RPMI8226 (cell line): ENCODE results near the gene NOM1.
"Not testable (repeated sequence)": the region's sequence is repeated elsewhere in the genome, so short reads cannot be mapped to it uniquely, and the experiment has no call there.

ENCODE experiments used
- DNase-seq: peaks from one replicate; pipeline ENCODE4 v3.0.0-alpha.2; 2015

NOM1 gene

GRCh38 chr7:156949541-156950380, at the start of gene NOM1:
TSS of gene NOM1 (plus strand) at chr7:156949712. CDS start at chr7:156949738, 26 bp downstream.
- DNase-seq = peak; percentile 96

GRCh38 chr7:156900093-156900492, 49.4 kb upstream of the NOM1 start:
- DNase-seq = not testable (repeated sequence)

- DNase-seq = no peak
These were observed 46.1 kb upstream of the NOM1 start for GRCh38 chr7:156903232-156903909.

- no peak for DNase-seq
These were observed 43.3 kb upstream of the NOM1 start for GRCh38 chr7:156906200-156906649.

GRCh38 chr7:156907656-156908055, 41.9 kb upstream of the NOM1 start:
- DNase-seq = no peak

- DNase-seq = not testable (repeated sequence)
These were observed 39.8 kb upstream of the NOM1 start for GRCh38 chr7:156909574-156910252.

- DNase-seq = no peak
These were observed 30.9 kb upstream of the NOM1 start for GRCh38 chr7:156918635-156919034.

GRCh38 chr7:156919132-156919713, 30.3 kb upstream of the NOM1 start:
- no peak for DNase-seq

GRCh38 chr7:156920076-156920475, 29.4 kb upstream of the NOM1 start:
- no peak for DNase-seq

- not testable (repeated sequence) for DNase-seq
These were observed 28.8 kb upstream of the NOM1 start for GRCh38 chr7:156920487-156921373.

- not testable (repeated sequence) for DNase-seq
These were observed 27.2 kb upstream of the NOM1 start for GRCh38 chr7:156922304-156922703.

- not testable (repeated sequence) for DNase-seq
These were observed 23.7 kb upstream of the NOM1 start for GRCh38 chr7:156925821-156926220.

- DNase-seq = peak; percentile 40
These were observed 21.7 kb upstream of the NOM1 start for GRCh38 chr7:156927571-156928405.

GRCh38 chr7:156928406-156928747, 21.1 kb upstream of the NOM1 start:
- DNase-seq = no peak

GRCh38 chr7:156929789-156930539, 19.5 kb upstream of the NOM1 start:
- DNase-seq = no peak

- no peak for DNase-seq
These were observed 17.5 kb upstream of the NOM1 start for GRCh38 chr7:156932006-156932405.

- no peak for DNase-seq
These were observed 14.3 kb upstream of the NOM1 start for GRCh38 chr7:156935250-156935649.

GRCh38 chr7:156936766-156937165, 12.7 kb upstream of the NOM1 start:
- not testable (repeated sequence) for DNase-seq

- DNase-seq = no peak
These were observed 8.9 kb upstream of the NOM1 start for GRCh38 chr7:156940421-156941122.
